ENCODE results near the gene GTF3C5. TPM values are rescaled to one million over a fixed set of nuclear protein-coding genes. Genes with fewer than 3 reads are reported as not detected.

GTF3C5 gene
- total and polyA plus RNA-seq, 2 of the 4 experiments (the other 2 are of a cell fraction): 49.1 to 52.3 TPM

DNA sequence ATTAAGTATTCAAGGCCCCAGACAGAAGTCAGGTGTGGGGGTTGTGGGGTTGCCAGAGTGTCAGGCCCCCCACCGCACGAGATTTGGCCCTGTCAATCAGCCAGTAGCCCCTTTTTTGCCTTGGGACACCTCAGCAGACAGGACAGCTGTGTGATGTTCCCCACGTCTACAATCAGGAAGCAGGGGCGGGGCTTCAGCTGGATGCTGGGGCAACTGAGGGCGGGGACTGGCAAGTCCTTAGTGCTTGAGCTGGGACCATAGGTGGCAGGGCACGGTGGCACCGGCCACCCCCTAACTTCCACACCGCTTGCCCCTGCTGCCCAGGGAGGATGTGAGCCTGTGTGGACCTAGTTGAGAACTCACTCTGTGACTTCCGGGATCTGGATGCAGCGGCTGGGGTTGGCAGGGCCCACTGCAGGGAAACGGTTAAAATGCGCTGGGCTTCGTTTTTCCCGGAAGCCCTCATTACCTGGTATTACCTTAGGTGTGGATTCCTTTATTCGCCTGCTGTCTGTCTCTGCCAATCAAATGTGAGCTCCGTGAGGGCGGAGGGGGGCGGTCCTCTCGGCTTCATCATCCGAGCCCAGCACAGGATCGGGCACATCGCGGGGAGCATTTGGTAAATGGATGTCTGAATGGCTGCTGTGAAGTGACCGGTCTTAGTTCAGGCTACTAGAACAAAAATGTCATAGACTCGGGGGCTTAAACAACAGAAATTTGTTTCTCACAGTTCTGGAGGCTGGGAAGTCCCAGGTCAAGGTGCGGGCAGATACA is 7.5 kb upstream of the GTF3C5 start:
- dilution Hi-C loops (cut with HindIII; ENCODE audit: low sequenced_read_pairs, unreplicated experiment): no loop called here
- no peaks in the 10 kb centered on the region for H3K36me3 ChIP-seq (ENCODE audit: control insufficient read depth, insufficient read depth, low read length)
- no peaks in the 10 kb centered on the region; the same call in 1 of the 2 replicates for H3K27me3 ChIP-seq (ENCODE audit: control insufficient read depth, insufficient read depth, low read length)
- peak overlapping the region; percentile 73 for H2AFZ ChIP-seq (replicated peaks; ENCODE audit: low read length, poor library complexity)
- no peaks in the 10 kb centered on the region for H3K4me1 ChIP-seq (ENCODE audit: control insufficient read depth, insufficient read depth, low read length)
- H3K4ac ChIP-seq (ENCODE audit: low read depth, low read length): no peak overlapping the region
- no peak overlapping the region for H3K4me2 ChIP-seq (ENCODE audit: low read depth, low read length)
- H2AK5ac ChIP-seq (ENCODE audit: low read depth, low read length): no peak overlapping the region
- no peak overlapping the region for H4K91ac ChIP-seq (ENCODE audit: insufficient read depth, low read depth, low read length)
- H2BK5ac ChIP-seq (ENCODE audit: low read depth, low read length, poor library complexity, severe bottlenecking): no peak overlapping the region
- ATAC-seq (ENCODE audit: low read depth) (no peak), DNase-seq (no peak)
- BruUV-seq (replicated peaks): no TSS peak
- no peak overlapping the region for H3K23ac ChIP-seq (ENCODE audit: low read depth, low read length)
- intact Hi-C loops (cut with micrococcal nuclease): no loop called here
- H2BK15ac ChIP-seq (ENCODE audit: low read depth, low read length): no peak overlapping the region
- H3K18ac ChIP-seq (ENCODE audit: low read depth, low read length): no peak overlapping the region
- no peaks in the 10 kb centered on the region for H3K79me1 ChIP-seq (ENCODE audit: low read depth in 1 of 2, low read length in 2 of 2)
- H3K9ac ChIP-seq (ENCODE audit: low read depth, low read length): no peak overlapping the region
- ChIA-PET CTCF (interaction anchor here (0.8 to 1.4 kb wide), 2 partner anchors 13 to 51 kb away, joined by 3 to 6 read pairs; no protein-coding TSS in a partner anchor), POLR2A (ENCODE audit: unreplicated experiment) (no interaction called here)
- no peaks in the 10 kb centered on the region; the same call in 1 of the 2 replicates for H3K9me3 ChIP-seq (ENCODE audit: control insufficient read depth, insufficient read depth, low read length)
- no peak overlapping the region for H4K5ac ChIP-seq (ENCODE audit: low read depth, low read length)
- H3K4me3 ChIP-seq (ENCODE audit: insufficient read depth, low read depth, low read length): no peak overlapping the region
- no peaks in the 10 kb centered on the region for H3K9me1 ChIP-seq (ENCODE audit: insufficient read depth, low read length)
- H2BK20ac ChIP-seq (ENCODE audit: low read depth, low read length): no peak overlapping the region
- 68% methylated on average over 23 of the region's 26 CpGs; no CpG with 5 or more reads in 1 of the 2 experiments for WGBS, 2 experiments (ENCODE audit: extremely low coverage in 2 of 2, insufficient read length in 1 of 2)
- no peak overlapping the region for H3K56ac ChIP-seq (ENCODE audit: extremely low read depth, insufficient read depth, low read length)
- no peak overlapping the region for H3K14ac ChIP-seq (replicated peaks; ENCODE audit: low read depth, low read length)
- in situ Hi-C loops (cut with MboI; ENCODE audit: low sequenced_read_pairs): no loop called here
- H2BK120ac ChIP-seq (ENCODE audit: low read depth, low read length): no peak overlapping the region
- no peak overlapping the region; a peak in 1 of 4 replicates for H4K8ac ChIP-seq (ENCODE audit: low read depth in 2 of 2, low read length in 2 of 2)
- no peaks in the 10 kb centered on the region for H4K20me1 ChIP-seq (ENCODE audit: insufficient read depth, low read length)
- peak overlapping the region; percentile 72 for H2AK9ac ChIP-seq (replicated peaks; ENCODE audit: low read depth, low read length, poor library complexity)
- no peak overlapping the region for H3K27ac ChIP-seq (ENCODE audit: insufficient read depth, low read length)
- TF ChIP-seq SMC3 (IDR thresholded peaks at IDR 0.05; ENCODE audit: low read depth, low read length): no peak
- TF ChIP-seq RAD21 (IDR thresholded peaks at IDR 0.05; ENCODE audit: low read length): no peak
- no peak for TF ChIP-seq POLR2A (IDR thresholded peaks at IDR 0.05; ENCODE audit: low read depth, low read length)
- no peak for TF ChIP-seq USF2 (IDR thresholded peaks at IDR 0.05; ENCODE audit: low read depth, low read length)
- TF ChIP-seq FOS (IDR thresholded peaks at IDR 0.05; ENCODE audit: low read depth, low read length): no peak
- no peak for TF ChIP-seq MAZ (IDR thresholded peaks at IDR 0.05; ENCODE audit: borderline replicate concordance, low read depth, low read length)
- no peak for TF ChIP-seq ELK1 (IDR thresholded peaks at IDR 0.05; ENCODE audit: borderline replicate concordance, low read depth, low read length)
- no peak for TF ChIP-seq NFE2L2 (IDR thresholded peaks at IDR 0.05; ENCODE audit: low read depth, low read length)
- TF ChIP-seq CEBPB (IDR thresholded peaks at IDR 0.05; ENCODE audit: low read depth, low read length): no peak
- TF ChIP-seq CHD1 (IDR thresholded peaks at IDR 0.05; ENCODE audit: low read depth, low read length): no peak
- no peak for TF ChIP-seq CTCF (conservative IDR thresholded peaks at IDR 0.05; ENCODE audit: low read depth, low read length)
- TF ChIP-seq MAFK (IDR thresholded peaks at IDR 0.05; ENCODE audit: low read depth, low read length): no peak
- TF ChIP-seq BHLHE40 (IDR thresholded peaks at IDR 0.05; ENCODE audit: low read depth, low read length): no peak
- TF ChIP-seq MXI1 (IDR thresholded peaks at IDR 0.05; ENCODE audit: borderline replicate concordance, low read depth, low read length): no peak
- no peak for TF ChIP-seq RCOR1 (IDR thresholded peaks at IDR 0.05; ENCODE audit: insufficient replicate concordance, low read length)
